ENCODE results near the gene CTU2.

DNA sequence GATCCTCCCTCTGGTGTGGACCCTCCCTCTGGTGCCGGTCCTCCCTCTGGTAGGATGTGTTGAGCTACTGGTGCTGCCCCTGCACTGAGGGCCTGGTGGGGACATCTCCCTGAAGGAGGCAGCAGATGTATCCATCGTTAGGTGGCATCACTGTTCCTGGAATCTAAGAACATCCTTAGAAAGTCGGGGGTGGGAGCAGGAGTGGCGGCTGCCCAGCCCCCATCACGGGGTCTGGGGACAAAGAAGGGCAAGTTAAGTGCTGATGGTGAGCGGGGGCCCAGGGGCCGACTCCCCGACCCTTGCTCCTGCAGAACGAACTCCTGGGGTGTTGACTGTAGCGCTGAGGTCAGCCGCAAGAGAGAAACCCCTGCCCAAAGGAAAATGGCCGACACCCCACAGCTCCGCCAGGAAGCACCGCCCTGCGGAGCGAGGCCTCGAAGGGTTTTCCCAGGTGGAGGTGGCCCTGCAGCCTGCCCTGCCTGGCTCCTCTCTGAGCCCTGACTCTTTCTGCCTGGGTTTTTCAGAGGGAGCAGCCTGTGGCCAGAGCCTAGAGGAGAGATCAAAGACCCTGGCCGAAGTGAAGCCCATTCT, 5.5 kb downstream of the CTU2 start:
- TF ChIP-seq POLR2A (IDR thresholded peaks at IDR 0.05): no peak
- TF ChIP-seq, protein P1, sequence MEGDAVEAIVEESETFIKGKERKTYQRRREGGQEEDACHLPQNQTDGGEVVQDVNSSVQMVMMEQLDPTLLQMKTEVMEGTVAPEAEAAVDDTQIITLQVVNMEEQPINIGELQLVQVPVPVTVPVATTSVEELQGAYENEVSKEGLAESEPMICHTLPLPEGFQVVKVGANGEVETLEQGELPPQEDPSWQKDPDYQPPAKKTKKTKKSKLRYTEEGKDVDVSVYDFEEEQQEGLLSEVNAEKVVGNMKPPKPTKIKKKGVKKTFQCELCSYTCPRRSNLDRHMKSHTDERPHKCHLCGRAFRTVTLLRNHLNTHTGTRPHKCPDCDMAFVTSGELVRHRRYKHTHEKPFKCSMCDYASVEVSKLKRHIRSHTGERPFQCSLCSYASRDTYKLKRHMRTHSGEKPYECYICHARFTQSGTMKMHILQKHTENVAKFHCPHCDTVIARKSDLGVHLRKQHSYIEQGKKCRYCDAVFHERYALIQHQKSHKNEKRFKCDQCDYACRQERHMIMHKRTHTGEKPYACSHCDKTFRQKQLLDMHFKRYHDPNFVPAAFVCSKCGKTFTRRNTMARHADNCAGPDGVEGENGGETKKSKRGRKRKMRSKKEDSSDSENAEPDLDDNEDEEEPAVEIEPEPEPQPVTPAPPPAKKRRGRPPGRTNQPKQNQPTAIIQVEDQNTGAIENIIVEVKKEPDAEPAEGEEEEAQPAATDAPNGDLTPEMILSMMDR (IDR thresholded peaks at IDR 0.05): no peak
